Measurements from ENCODE around the gene LBHD2. TPM values are rescaled to one million over a fixed set of nuclear protein-coding genes. Genes with fewer than 3 reads are reported as not detected.

Gene LBHD2
- polyA plus RNA-seq, 1 of the 3 experiments (the other 2 are of a cell fraction) = not detected

- no peak for TF ChIP-seq NFIC (IDR thresholded peaks at IDR 0.05; ENCODE audit: borderline replicate concordance)
- TF ChIP-seq ZBTB33 (IDR thresholded peaks at IDR 0.05; ENCODE audit: borderline replicate concordance, low read depth) = no peak
- no peak for TF ChIP-seq TCF12 (IDR thresholded peaks at IDR 0.05)
- no peak for TF ChIP-seq CTCF (IDR thresholded peaks at IDR 0.05)
- TF ChIP-seq ELF1 (IDR thresholded peaks at IDR 0.05) = no peak
Measured at GRCh38 chr14:103057372-103058163, 26.4 kb upstream of the LBHD2 start, which contains the start of gene CDC42BPB (continued).

GRCh38 chr14:103058164-103059055, 25.6 kb upstream of the LBHD2 start:
- 53% methylated on average over 31 of the region's 39 CpGs for WGBS (ENCODE audit: low lambda C conversion rate)
- peaks cover 23 to 26% of the 10 kb centered on the region in 2 experiments; a peak in 3 of 4 replicates for H3K4me1 ChIP-seq (ENCODE audit: control insufficient read depth in 1 of 2, insufficient read depth in 2 of 2, low read depth in 1 of 2, low read length in 1 of 2)
- peak overlapping the region; percentile 88 to 99 for H3K4me3 ChIP-seq (ENCODE audit: low read depth in 2 of 2, low read length in 1 of 2)
- peaks cover 7% of the 10 kb centered on the region for H3F3A ChIP-seq (replicated peaks; ENCODE audit: insufficient read depth)
- ChIA-PET POLR2A (no interaction called here), CTCF (interaction anchor here (0.6 to 3.5 kb wide), 5 partner anchors 11 to 86 kb away, joined by 3 to 18 read pairs (median 3); no protein-coding TSS in a partner anchor)
- peak overlapping the region; percentile 81 for H3K9ac ChIP-seq
- no peaks in the 10 kb centered on the region for H3K9me2 ChIP-seq
- H3K9me3 ChIP-seq = no peaks in the 10 kb centered on the region
- H3K36me3 ChIP-seq (replicated peaks in 1 of 2; ENCODE audit: control insufficient read depth in 1 of 2, insufficient read depth in 2 of 2, low read length in 1 of 2) = peaks cover 5 to 13% of the 10 kb centered on the region in 2 experiments
- H3K27me3 ChIP-seq (ENCODE audit: insufficient read depth) = no peaks in the 10 kb centered on the region
- peak overlapping the region; percentile 94; the same call in 1 of the 2 replicates for H2AFZ ChIP-seq (ENCODE audit: low read depth)
- H3K27ac ChIP-seq (ENCODE audit: low read depth in 2 of 2, low read length in 1 of 2) = peak overlapping the region; percentile 51 to 71; a peak in 3 of 4 replicates
- TF ChIP-seq SIN3A (IDR thresholded peaks at IDR 0.05; ENCODE audit: borderline replicate concordance, low read depth, low read length) = peak; percentile 4; the same call in 1 of the 2 replicates
- TF ChIP-seq CTCF (IDR thresholded peaks at IDR 0.05) = no peak
- peak; percentile 65 for DNase-seq
- peaks cover 29% of the 10 kb centered on the region for H4K20me1 ChIP-seq (ENCODE audit: insufficient read depth)
- peak overlapping the region; percentile 94 for H3K4me2 ChIP-seq
- H3K79me2 ChIP-seq (ENCODE audit: insufficient read depth) = peaks cover 57% of the 10 kb centered on the region
